ENCODE measurements around the gene DPP6. TPM values are rescaled to one million over a fixed set of nuclear protein-coding genes. Genes with fewer than 3 reads are reported as not detected.
A peak's percentile ranks its signal among the peaks of the same experiment; 100 is the strongest.

Gene DPP6
- total RNA-seq, 8 experiments from 2014 or later = 0.07 to 21.1 (median 1.7) TPM

- 0 to 73% (median 32%) methylated on average over 1 to 4 of the region's 5 CpGs; no CpG with 5 or more reads in 3 of the 10 experiments for WGBS, 10 experiments
- in situ Hi-C loops (cut with MboI; ENCODE audit: low pct_unique_long_range_greater_than_20kb in 2 of 9, low sequenced_read_pairs in 9 of 9, unreplicated experiment in 9 of 9) = no loop called here
- Histone ChIP-seq H3K27ac (no peak overlapping the region), H3K4me1 (replicated peaks in 1 of 2) (no peaks in the 10 kb centered on the region), H3K4me3 (no peak overlapping the region)
- ATAC-seq (replicated peaks in 6 of 8) = no peak
These were observed 292.9 kb downstream of the DPP6 start for GRCh38 chr7:154345093-154345492.

GRCh38 chr7:154347700-154348266 lies 295.6 kb downstream of the DPP6 start:
- Histone ChIP-seq H3K4me3 (no peak overlapping the region), H3K4me1 (replicated peaks in 1 of 2) (peaks cover 0 to 2% of the 10 kb centered on the region in 2 donors), H3K27ac (no peak overlapping the region)
- 0 to 72% (median 31%) methylated on average over 1 to 3 of the region's 3 CpGs; no CpG with 5 or more reads in 2 of the 10 experiments for WGBS, 10 experiments
- in situ Hi-C loops (cut with MboI; ENCODE audit: low pct_unique_long_range_greater_than_20kb in 2 of 9, low sequenced_read_pairs in 9 of 9, unreplicated experiment in 9 of 9) = no loop called here
- no peak for ATAC-seq (replicated peaks in 6 of 8)

GRCh38 chr7:154350892-154351291 lies 298.7 kb downstream of the DPP6 start:
- Histone ChIP-seq H3K4me3 (no peak overlapping the region), H3K27ac (no peak overlapping the region), H3K4me1 (replicated peaks in 1 of 2) (peaks cover 0 to 8% of the 10 kb centered on the region in 2 donors)
- in situ Hi-C loops (cut with MboI; ENCODE audit: low pct_unique_long_range_greater_than_20kb in 2 of 9, low sequenced_read_pairs in 9 of 9, unreplicated experiment in 9 of 9) = no loop called here
- 18 to 100% (median 38%) methylated on average over 2 to 6 of the region's 6 CpGs; no CpG with 5 or more reads in 2 of the 10 experiments for WGBS, 10 experiments
- no peak for ATAC-seq (replicated peaks in 6 of 8)

- 0 to 12% (median 0%) methylated on average over 1 to 5 of the region's 5 CpGs; no CpG with 5 or more reads in 3 of the 10 experiments for WGBS, 10 experiments
- no peak overlapping the region for H3K4me3 ChIP-seq
- ATAC-seq (replicated peaks in 6 of 8) = peak in 3 of 8 experiments; percentile 85 to 95 (median 90)
- in situ Hi-C loops (cut with MboI; ENCODE audit: low pct_unique_long_range_greater_than_20kb in 2 of 9, low sequenced_read_pairs in 9 of 9, unreplicated experiment in 9 of 9) = no loop called here
- H3K27ac ChIP-seq = no peak overlapping the region
- H3K4me1 ChIP-seq (replicated peaks in 1 of 2) = peaks cover 0 to 8% of the 10 kb centered on the region in 2 donors
These were observed 301.2 kb downstream of the DPP6 start for GRCh38 chr7:154353355-154353767.

GRCh38 chr7:154364170-154364569 lies 312.0 kb downstream of the DPP6 start:
- Histone ChIP-seq H3K4me3 (no peak overlapping the region), H3K4me1 (replicated peaks in 1 of 2) (no peaks in the 10 kb centered on the region), H3K27ac (no peak overlapping the region)
- in situ Hi-C loops (cut with MboI; ENCODE audit: low pct_unique_long_range_greater_than_20kb in 2 of 9, low sequenced_read_pairs in 9 of 9, unreplicated experiment in 9 of 9) = no loop called here
- peak in 1 of 8 experiments; percentile 39 for ATAC-seq (replicated peaks in 6 of 8)
- WGBS, 10 experiments = 0 to 95% (median 40%) methylated on average over 1 to 4 of the region's 6 CpGs; no CpG with 5 or more reads in 6 of the 10 experiments

- no peak overlapping the region for H3K27ac ChIP-seq
- no peak for ATAC-seq (replicated peaks in 6 of 8)
- no peaks in the 10 kb centered on the region for H3K4me1 ChIP-seq (replicated peaks in 1 of 2)
- whole genome bisulfite sequencing, 10 experiments = 19 to 69% (median 41%) methylated on average over 1 to 5 of the region's 8 CpGs; no CpG with 5 or more reads in 3 of the 10 experiments
- no peak overlapping the region for H3K4me3 ChIP-seq
- in situ Hi-C loops (cut with MboI; ENCODE audit: low pct_unique_long_range_greater_than_20kb in 2 of 9, low sequenced_read_pairs in 9 of 9, unreplicated experiment in 9 of 9) = no loop called here
These were observed 319.2 kb downstream of the DPP6 start for GRCh38 chr7:154371424-154371823.

- ATAC-seq (replicated peaks in 6 of 8) = peak in 3 of 8 experiments; percentile 98 to 99 (median 98)
These were observed 319.9 kb downstream of the DPP6 start for GRCh38 chr7:154372011-154372601.

GRCh38 chr7:154373956-154374355 lies 321.8 kb downstream of the DPP6 start:
- Histone ChIP-seq H3K4me1 (replicated peaks in 1 of 2) (no peaks in the 10 kb centered on the region), H3K27ac (no peak overlapping the region), H3K4me3 (no peak overlapping the region)
- 27 to 100% (median 75%) methylated on average over 1 to 3 of the region's 3 CpGs; no CpG with 5 or more reads in 3 of the 10 experiments for WGBS, 10 experiments
- in situ Hi-C loops (cut with MboI; ENCODE audit: low pct_unique_long_range_greater_than_20kb in 2 of 9, low sequenced_read_pairs in 9 of 9, unreplicated experiment in 9 of 9) = no loop called here
- no peak for ATAC-seq (replicated peaks in 6 of 8)

More at GRCh38 chr7:154372011-154372601, 319.9 kb downstream of the DPP6 start:
- in situ Hi-C loops (cut with MboI; ENCODE audit: low pct_unique_long_range_greater_than_20kb in 2 of 9, low sequenced_read_pairs in 9 of 9, unreplicated experiment in 9 of 9) = no loop called here
- H3K4me3 ChIP-seq = no peak overlapping the region
- WGBS, 10 experiments = 33 to 75% (median 64%) methylated on average over 1 to 9 of the region's 12 CpGs; no CpG with 5 or more reads in 3 of the 10 experiments
- no peaks in the 10 kb centered on the region for H3K4me1 ChIP-seq (replicated peaks in 1 of 2)
- no peak overlapping the region for H3K27ac ChIP-seq

GRCh38 chr7:154375956-154376355 lies 323.8 kb downstream of the DPP6 start:
- ATAC-seq (replicated peaks in 6 of 8) = no peak
- no peak overlapping the region for H3K4me3 ChIP-seq
- H3K4me1 ChIP-seq (replicated peaks in 1 of 2) = no peaks in the 10 kb centered on the region
- H3K27ac ChIP-seq = no peak overlapping the region
- WGBS, 10 experiments = 3 to 89% (median 73%) methylated on average over 1 to 5 of the region's 5 CpGs; no CpG with 5 or more reads in 3 of the 10 experiments
- in situ Hi-C loops (cut with MboI; ENCODE audit: low pct_unique_long_range_greater_than_20kb in 2 of 9, low sequenced_read_pairs in 9 of 9, unreplicated experiment in 9 of 9) = no loop called here

GRCh38 chr7:154380771-154381170 lies 328.6 kb downstream of the DPP6 start:
- no peak for ATAC-seq (replicated peaks in 6 of 8)
- Histone ChIP-seq H3K4me1 (replicated peaks in 1 of 2) (no peaks in the 10 kb centered on the region), H3K4me3 (no peak overlapping the region), H3K27ac (no peak overlapping the region)
- 0 to 95% (median 17%) methylated on average over 1 to 3 of the region's 3 CpGs; no CpG with 5 or more reads in 5 of the 10 experiments for WGBS, 10 experiments
- in situ Hi-C loops (cut with MboI; ENCODE audit: low pct_unique_long_range_greater_than_20kb in 2 of 9, low sequenced_read_pairs in 9 of 9, unreplicated experiment in 9 of 9) = no loop called here

- in situ Hi-C loops (cut with MboI; ENCODE audit: low pct_unique_long_range_greater_than_20kb in 2 of 9, low sequenced_read_pairs in 9 of 9, unreplicated experiment in 9 of 9) = no loop called here
- no peak for ATAC-seq (replicated peaks in 6 of 8)
- 17 to 100% (median 82%) methylated on average over 2 to 3 of the region's 3 CpGs; no CpG with 5 or more reads in 1 of the 10 experiments for WGBS, 10 experiments
These were observed 330.8 kb downstream of the DPP6 start for GRCh38 chr7:154383045-154383444.

GRCh38 chr7:154385214-154385613 lies 333.0 kb downstream of the DPP6 start:
- 0 to 100% (median 62%) methylated on average over 1 to 7 of the region's 8 CpGs; no CpG with 5 or more reads in 3 of the 10 experiments for WGBS, 10 experiments
- no peak overlapping the region for H3K27ac ChIP-seq
- no peaks in the 10 kb centered on the region for H3K4me1 ChIP-seq (replicated peaks in 1 of 2)
- in situ Hi-C loops (cut with MboI; ENCODE audit: low pct_unique_long_range_greater_than_20kb in 2 of 9, low sequenced_read_pairs in 9 of 9, unreplicated experiment in 9 of 9) = no loop called here
- ATAC-seq (replicated peaks in 6 of 8) = no peak
- H3K4me3 ChIP-seq = no peak overlapping the region

More at GRCh38 chr7:154383045-154383444, 330.8 kb downstream of the DPP6 start:
- H3K4me1 ChIP-seq (replicated peaks in 1 of 2) = no peaks in the 10 kb centered on the region
- no peak overlapping the region for H3K4me3 ChIP-seq
- no peak overlapping the region for H3K27ac ChIP-seq

GRCh38 chr7:154387252-154387651 lies 335.1 kb downstream of the DPP6 start:
- Histone ChIP-seq H3K4me3 (no peak overlapping the region), H3K27ac (no peak overlapping the region), H3K4me1 (replicated peaks in 1 of 2) (no peaks in the 10 kb centered on the region)
- in situ Hi-C loops (cut with MboI; ENCODE audit: low pct_unique_long_range_greater_than_20kb in 2 of 9, low sequenced_read_pairs in 9 of 9, unreplicated experiment in 9 of 9) = no loop called here
- ATAC-seq (replicated peaks in 6 of 8) = no peak

Measured in motor neuron (in vitro differentiated cells).